Transverse colon (tissue), 3 donors: Measurements from ENCODE around the gene EML4.

Experiments
- CTCF ChIP-seq, 5 experiments: fragments of 200-600 bp in 3 of 5; fragments of 450-650 bp in 2 of 5; sonication (generic) in 3 of 5; IDR thresholded peaks; 1 replicate in 2 of 5; 2 replicates in 3 of 5; pipeline ENCODE4 v1.5.1; 2016 to 2017; ENCODE audit warnings: antibody characterized with exemption in 5 of 5, inconsistent platforms in 3 of 5, mild to moderate bottlenecking in 2 of 5, moderate library complexity in 1 of 5
- EP300 ChIP-seq: sonication (generic); formaldehyde crosslinking; IDR thresholded peaks from one replicate; pipeline ENCODE4 v1.6.1; 2017; ENCODE audit warnings: antibody characterized with exemption, low read depth
- POLR2A ChIP-seq: fragments of 450-650 bp; IDR thresholded peaks from one replicate; pipeline ENCODE4 v1.6.1; 2016; ENCODE audit warnings: antibody characterized with exemption, mild to moderate bottlenecking, moderate library complexity

- TF ChIP-seq EP300 (no peak), CTCF (IDR thresholded peaks at IDR 0.05) (no peak), POLR2A (no peak)
Measured at GRCh38 chr2:42307180-42307579, 138.0 kb downstream of the EML4 start.
